ENCODE results near the gene SPPL3.
"Not testable (repeated sequence)": the region's sequence is repeated elsewhere in the genome, so short reads cannot be mapped to it uniquely, and the experiment has no call there.

SPPL3 gene

DNA sequence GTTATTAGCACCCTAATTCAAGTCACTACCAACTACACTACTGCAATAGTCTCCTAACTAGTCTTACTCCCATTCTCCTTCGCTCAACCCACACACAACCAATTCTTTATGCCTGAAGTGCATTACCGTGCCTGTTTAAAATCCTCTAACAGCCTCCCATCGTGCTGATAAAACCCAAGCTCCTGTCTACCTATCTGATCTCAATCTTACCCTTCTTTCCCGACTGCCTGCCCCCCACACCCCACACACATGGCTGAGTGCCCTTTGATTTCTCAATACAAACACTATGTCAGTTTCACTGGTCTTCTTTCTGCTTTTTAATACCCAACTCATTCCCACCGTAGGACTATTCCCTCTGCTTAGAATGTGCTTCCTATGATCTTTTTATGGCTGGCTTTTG is 59.9 kb downstream of the SPPL3 start:
- DNase-seq (ENCODE audit: low read depth), result no peak

DNA sequence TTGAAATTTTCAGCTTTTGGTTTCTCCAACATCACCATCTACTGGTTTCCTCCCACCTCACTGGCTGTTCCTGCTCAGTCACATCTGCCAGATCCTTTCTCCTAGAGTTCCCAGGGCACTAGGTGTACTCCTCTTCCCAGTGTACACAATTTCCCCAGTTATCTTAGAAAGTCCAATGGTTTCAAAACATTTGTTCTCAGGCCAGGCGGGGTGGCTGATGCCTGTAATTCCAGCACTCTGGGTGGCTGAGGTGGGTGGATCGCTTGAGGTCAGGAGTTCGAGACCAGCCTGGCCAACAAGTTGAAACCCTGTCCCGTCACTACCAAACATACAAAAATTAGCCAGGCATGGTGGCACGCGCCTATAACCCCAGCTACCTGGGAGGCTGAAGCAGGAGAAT is 60.7 kb downstream of the SPPL3 start:
- DNase-seq (ENCODE audit: low read depth), result no peak

- DNase-seq (ENCODE audit: low read depth), result no peak
Observed at GRCh38 chr12:120842595-120842994, 61.6 kb downstream of the SPPL3 start.

- no peak for DNase-seq (ENCODE audit: low read depth)
Observed at GRCh38 chr12:120841525-120841924, 62.6 kb downstream of the SPPL3 start.

GRCh38 chr12:120839503-120839902 is 64.7 kb downstream of the SPPL3 start:
- DNase-seq (ENCODE audit: low read depth), result no peak

DNA sequence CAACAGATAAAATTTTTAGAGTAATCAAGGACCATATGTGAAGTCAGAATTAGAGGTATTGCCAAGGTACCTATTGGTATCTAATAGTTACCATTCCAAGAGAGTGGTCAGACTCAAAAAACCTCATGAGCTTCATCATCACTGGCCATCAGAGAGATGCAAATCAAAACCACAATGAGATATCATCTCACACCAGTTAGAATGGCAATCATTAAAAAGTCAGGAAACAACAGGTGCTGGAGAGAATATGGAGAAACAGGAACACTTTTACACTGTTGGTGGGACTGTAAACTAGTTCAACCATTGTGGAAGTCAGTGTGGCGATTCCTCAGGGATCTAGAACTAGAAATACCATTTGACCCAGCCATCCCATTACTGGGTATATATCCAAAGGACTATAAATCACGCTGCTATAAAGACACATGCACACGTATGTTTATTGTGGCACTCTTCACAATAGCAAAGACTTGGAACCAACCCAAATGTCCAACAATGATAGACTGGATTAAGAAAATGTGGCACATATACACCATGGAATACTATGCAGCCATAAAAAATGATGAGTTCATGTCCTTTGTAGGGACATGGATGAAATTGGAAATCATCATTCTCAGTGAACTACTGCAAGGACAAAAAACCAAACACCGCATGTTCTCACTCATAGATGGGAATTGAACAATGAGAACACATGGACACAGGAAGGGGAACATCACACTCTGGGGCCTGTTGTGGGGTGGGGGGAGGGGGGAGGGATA is 65.4 kb downstream of the SPPL3 start:
- DNase-seq (ENCODE audit: low read depth), result not testable (repeated sequence)

DNA sequence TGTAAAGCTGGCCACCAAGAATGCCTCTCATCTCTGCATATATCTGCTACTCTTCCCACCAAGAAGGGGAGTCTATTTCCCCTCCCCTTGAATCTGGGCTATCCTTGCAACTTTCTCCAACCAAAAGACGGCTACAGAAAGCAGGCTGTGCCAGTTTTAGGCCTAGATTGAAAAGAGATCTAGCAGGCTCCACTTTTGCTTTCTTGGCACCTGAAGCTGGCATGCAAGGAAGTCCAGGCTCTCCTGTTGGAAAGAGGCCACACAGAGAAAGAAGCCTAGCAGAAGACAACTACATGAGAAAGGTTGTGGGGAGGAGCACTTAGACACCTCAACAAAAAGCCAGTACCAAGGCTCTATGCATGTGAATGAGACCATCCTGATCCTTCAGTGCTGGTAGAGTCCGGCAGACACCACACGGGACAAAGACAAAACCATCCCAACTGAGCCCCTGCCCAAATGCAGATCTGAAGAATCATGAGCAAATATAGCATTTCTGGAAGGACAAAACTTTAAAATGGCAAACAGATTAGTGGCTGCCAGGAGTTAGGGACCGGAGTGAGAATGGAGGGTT is 68.0 kb downstream of the SPPL3 start:
- DNase-seq (ENCODE audit: low read depth), result no peak

DNA sequence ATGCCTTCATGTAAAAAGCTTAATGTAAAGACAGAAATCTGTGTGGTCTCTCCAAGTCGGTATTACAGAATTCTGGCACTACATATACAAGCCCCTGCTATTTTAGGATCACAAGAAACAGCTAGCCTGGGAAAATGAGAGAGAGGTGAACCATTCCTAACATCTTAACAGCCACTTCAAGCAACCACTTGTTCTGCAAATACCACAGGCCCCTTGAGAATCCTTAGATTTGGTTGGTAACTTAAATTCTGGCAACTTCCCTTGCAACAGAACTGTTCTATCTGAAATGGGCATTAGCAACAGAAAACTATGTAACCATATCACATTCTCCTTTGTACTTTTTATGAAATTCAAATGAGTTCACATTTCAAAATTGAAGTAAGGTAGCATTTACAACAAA is 68.5 kb downstream of the SPPL3 start:
- DNase-seq (ENCODE audit: low read depth), result no peak

DNA sequence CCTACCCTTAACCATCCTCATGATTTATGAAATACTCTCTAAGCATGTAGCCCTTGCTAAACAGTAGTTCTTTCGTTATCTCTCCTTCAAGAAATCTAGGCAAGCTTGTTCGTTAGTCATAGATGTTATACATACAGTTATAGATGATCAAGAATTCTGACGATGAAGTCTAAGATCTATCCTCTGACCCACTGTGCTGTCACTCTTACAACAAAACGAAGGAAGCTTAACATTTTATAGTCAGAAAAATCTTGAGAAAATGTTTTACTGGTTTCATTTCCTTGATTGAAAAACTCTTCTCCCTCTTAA is 68.9 kb downstream of the SPPL3 start:
- no peak for DNase-seq (ENCODE audit: low read depth)

- no peak for DNase-seq (ENCODE audit: low read depth)
Observed at GRCh38 chr12:120834489-120835303, 69.5 kb downstream of the SPPL3 start.

- no peak for DNase-seq (ENCODE audit: low read depth)
Observed at GRCh38 chr12:120833849-120834248, 70.3 kb downstream of the SPPL3 start.

DNA sequence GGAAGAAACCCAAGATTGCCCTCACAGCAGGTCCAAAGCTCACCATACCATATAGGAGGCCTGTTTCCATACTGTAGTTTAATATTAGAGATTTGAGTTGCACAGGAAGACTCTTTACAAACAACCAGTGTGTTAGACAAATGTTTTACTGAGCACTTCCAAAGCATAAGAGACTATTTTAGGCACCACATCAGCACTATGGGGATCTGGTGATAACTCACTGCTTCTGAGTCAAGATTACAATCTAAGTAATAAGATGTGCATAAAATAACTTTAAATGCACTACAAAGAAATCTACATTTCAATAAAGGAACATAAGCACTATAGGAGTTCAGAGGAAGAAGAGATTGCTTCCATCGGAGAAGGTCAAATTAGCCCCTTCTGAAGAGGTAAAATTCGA is 71.4 kb downstream of the SPPL3 start:
- no peak for DNase-seq (ENCODE audit: low read depth)

- DNase-seq (ENCODE audit: low read depth), result no peak
Observed at GRCh38 chr12:120831648-120832267, 72.4 kb downstream of the SPPL3 start.

DNA sequence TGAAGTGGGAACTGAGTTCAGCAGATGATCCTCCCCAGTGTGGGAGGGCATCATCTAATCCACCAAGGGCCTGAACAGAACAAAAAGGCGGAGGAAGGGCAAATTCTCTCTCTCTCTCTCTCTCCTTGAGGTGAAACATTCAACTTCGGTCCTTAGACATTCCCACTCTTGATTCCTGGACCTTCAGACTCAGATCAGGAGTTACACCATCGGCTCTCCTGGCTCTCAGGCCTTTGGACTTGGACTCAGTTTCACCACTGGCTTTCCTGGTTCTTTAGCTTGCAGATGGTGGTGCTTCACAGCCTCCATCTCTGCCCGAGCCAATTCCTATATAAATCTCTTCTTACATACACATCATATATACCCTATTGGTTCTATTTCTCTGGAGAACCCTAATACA is 73.2 kb downstream of the SPPL3 start:
- DNase-seq (ENCODE audit: low read depth), result no peak

DNA sequence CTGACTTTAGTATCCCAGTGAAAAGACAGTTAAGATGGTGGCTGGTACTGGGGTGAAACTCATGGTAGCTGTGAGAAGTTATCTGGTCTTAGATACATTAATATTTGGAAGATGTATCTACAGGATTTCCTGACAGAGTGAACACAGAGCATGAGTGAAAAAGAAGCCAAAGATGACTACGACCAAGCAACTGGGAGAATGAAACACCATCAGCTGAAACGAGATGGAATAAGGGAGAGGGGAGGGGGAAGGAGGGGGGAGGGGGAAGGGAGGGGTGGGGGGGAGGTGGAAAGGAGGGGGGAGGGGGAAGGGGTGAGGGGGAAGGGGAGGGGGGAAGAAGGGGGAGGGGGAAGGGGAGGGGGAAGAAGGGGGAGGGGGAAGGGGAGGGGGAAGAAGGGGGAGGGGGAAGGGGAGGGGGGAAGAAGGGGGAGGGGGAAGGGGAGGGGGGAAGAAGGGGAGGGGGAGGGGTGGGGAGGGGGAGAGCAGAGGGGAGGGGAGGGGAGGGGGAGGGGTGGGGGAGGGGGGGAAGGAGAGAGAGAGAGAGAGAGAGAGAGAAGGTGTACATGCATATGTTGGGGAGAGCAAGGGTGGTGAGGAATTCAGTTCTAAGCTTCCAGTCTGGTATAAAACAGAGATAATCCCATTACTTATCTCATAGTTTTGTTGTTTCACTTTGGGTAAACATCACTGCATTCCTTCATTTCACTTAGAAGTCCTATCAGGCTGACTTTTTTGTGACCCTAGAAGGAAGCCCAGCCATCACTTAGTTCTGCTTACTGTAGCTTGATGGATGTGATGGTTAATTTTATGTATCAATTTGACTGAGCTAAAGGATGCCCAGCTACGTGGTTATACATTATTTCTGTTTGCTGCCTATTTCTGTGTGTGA is 73.9 kb downstream of the SPPL3 start:
- DNase-seq (ENCODE audit: low read depth), result no peak

GRCh38 chr12:120826335-120826734 is 77.8 kb downstream of the SPPL3 start:
- DNase-seq (ENCODE audit: low read depth), result no peak

DNA sequence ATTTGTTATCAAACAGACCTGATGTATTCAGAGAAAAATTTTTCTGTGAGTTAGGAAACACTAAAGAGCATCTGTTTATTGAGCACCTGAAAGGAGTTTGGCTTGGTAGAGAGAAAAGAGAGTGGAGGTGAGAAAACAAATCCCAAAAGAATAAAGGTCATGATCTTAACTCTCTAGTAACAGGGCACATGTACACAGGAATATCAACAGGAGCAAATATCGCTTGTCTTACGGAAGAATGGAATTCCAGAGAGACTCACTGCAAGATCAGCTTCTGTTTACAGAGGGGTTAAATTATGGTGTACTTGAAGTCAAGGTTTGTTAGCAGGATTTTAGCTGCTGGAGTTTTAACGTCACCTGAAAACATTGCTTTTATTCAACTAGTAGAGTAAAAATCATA is 78.8 kb downstream of the SPPL3 start:
- DNase-seq (ENCODE audit: low read depth), result no peak

DNA sequence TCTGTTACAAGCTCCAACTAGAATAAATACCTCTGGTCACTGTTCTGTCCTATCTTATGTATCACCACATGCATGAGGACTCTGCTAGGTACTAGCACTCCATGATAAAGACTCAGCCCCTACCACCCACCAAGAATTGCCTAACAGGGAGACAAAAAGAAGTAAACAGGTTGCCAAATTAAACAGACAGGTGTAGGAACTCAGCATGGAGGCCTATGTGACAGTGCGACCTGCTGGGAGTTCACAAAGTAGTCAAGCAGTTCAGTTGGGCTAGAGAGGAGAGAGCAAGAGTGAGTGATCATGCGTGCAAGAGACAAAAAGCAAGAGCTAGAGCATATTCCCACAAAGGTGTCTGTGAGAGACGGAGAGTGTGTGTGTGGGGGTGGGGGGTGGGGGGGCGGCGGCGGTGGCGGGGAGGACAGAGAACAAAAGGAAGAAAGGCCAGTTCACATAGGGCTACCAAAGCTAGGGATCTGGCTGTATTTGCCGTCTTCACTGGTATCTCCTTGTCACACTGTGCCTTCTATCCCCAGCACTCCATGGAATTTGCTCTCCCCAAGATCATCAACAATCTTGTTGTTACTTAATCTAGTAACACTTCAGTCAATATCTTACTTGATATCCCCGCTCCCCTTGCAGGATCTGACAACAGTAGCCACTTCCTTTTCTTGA is 81.2 kb downstream of the SPPL3 start:
- DNase-seq (ENCODE audit: low read depth), result no peak

DNA sequence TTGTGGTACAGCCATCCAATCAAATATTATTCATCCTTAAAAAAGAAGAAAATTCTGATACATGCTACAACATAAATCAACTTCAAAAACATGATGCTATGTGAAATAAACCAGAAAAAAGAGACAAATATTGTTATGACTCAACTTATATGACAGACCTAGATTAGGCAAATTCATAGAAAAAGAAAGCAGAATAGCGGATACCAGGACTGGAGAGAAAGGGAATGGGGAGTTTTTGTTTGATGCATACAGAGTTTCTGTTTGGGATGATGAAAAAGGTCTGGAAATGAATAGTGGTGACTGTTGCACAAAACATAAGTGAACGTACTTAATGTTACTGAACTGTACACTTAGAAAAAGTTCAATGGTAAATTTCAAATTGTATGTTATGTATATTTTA is 82.3 kb downstream of the SPPL3 start:
- no peak for DNase-seq (ENCODE audit: low read depth)

- DNase-seq (ENCODE audit: low read depth), result no peak
Observed at GRCh38 chr12:120820884-120821510, 83.2 kb downstream of the SPPL3 start.

DNA sequence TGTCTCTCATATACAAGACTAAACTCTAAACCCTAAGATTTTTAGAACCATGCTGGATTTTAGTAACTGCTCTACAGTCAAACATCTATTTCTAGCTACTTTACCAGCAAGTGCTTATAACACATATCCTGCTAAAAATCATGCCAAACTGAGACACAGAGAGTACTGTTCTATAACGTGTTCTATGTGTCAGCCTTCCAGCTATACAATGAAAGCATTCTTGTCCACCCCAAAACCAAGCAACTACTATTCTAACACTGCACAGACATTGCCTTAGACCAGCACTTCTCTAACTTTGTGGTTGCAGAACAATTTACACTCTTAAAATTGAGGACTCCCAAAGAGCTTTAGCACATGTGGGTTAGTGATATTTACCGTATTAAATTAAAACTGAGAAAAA is 85.7 kb downstream of the SPPL3 start:
- DNase-seq (ENCODE audit: low read depth), result no peak

Data from stimulated activated CD8-positive, alpha-beta memory T cell treated with anti-CD3 and anti-CD28 coated beads, Interleukin-7, amount 100 ng/mL, for 24 hours (primary cell).